MM.1S (cell line): ENCODE data around the gene NAT8L.

Source experiments
- DNase-seq: peaks from one replicate; pipeline ENCODE4 v3.0.0-alpha.2; 2015
- H2AFZ ChIP-seq: fragments of 300-600 bp; sonication (generic); 2 replicates; pipeline ENCODE4 v1.6.0; 2016; ENCODE audit warnings: antibody characterized with exemption, low read length
- H3F3A ChIP-seq: fragments of 300-600 bp; sonication (generic); 2 replicates; pipeline ENCODE4 v1.6.1; 2016; ENCODE audit warnings: mild to moderate bottlenecking, antibody characterized with exemption, low read length, moderate library complexity, mixed read lengths; ENCODE audit not compliant: insufficient read depth
- H3K27ac ChIP-seq: fragments of 300-600 bp; sonication (generic); 2 replicates; pipeline ENCODE4 v1.5.1; 2016; ENCODE audit warnings: mild to moderate bottlenecking, low read length
- H3K27me3 ChIP-seq: fragments of 300-600 bp; sonication (generic); replicated peaks from 2 replicates; pipeline ENCODE4 v1.6.0; 2016; ENCODE audit warnings: low read length; ENCODE audit not compliant: insufficient read depth
- H3K36me3 ChIP-seq: fragments of 300-600 bp; sonication (generic); replicated peaks from 2 replicates; pipeline ENCODE4 v1.6.1; 2016; ENCODE audit warnings: mild to moderate bottlenecking, low read length, mixed read lengths; ENCODE audit not compliant: insufficient read depth
- H3K4me1 ChIP-seq: fragments of 300-600 bp; sonication (generic); 2 replicates; pipeline ENCODE4 v1.6.1; 2016; ENCODE audit warnings: low read length, mixed read lengths
- H3K4me2 ChIP-seq: fragments of 300-600 bp; sonication (generic); 2 replicates; pipeline ENCODE4 v1.6.0; 2016; ENCODE audit warnings: low read depth, low read length
- H3K4me3 ChIP-seq: fragments of 300-600 bp; sonication (generic); 2 replicates; pipeline ENCODE4 v1.5.1; 2016; ENCODE audit warnings: low read length, mixed read lengths
- H3K79me2 ChIP-seq: fragments of 300-600 bp; sonication (generic); 2 replicates; pipeline ENCODE4 v1.6.1; 2016; ENCODE audit warnings: mixed run types, low read length, mixed read lengths
- H3K9ac ChIP-seq: fragments of 300-600 bp; sonication (generic); 2 replicates; pipeline ENCODE4 v1.6.1; 2016; ENCODE audit warnings: low read length, mixed read lengths
- H3K9me2 ChIP-seq: fragments of 300-600 bp; sonication (generic); replicated peaks from 2 replicates; pipeline ENCODE4 v1.6.1; 2016; ENCODE audit warnings: mild to moderate bottlenecking, low read length, mixed read lengths; ENCODE audit not compliant: insufficient read depth
- H3K9me3 ChIP-seq: fragments of 300-600 bp; sonication (generic); replicated peaks from 2 replicates; pipeline ENCODE4 v1.6.1; 2016; ENCODE audit warnings: mild to moderate bottlenecking, low read length, mixed read lengths; ENCODE audit not compliant: insufficient read depth
- H4K20me1 ChIP-seq: fragments of 300-600 bp; sonication (generic); 2 replicates; pipeline ENCODE4 v1.6.1; 2016; ENCODE audit warnings: mild to moderate bottlenecking, low read length, moderate library complexity, mixed read lengths; ENCODE audit not compliant: insufficient read depth
- CTCF ChIP-seq: fragments of 300-600 bp; sonication (generic); IDR thresholded peaks from 2 replicates; pipeline ENCODE4 v1.5.1; 2016; ENCODE audit warnings: antibody characterized with exemption, low read length, mixed read lengths
- EZH2 ChIP-seq: fragments of 300-600 bp; sonication (generic); optimal IDR thresholded peaks from 2 replicates; pipeline ENCODE3; 2017; ENCODE audit warnings: low read depth, mild to moderate bottlenecking, antibody characterized with exemption, low read length, mixed read lengths
- EZH2phosphoT487 ChIP-seq: fragments of 300-600 bp; sonication (generic); IDR thresholded peaks from 2 replicates; pipeline ENCODE4 v1.6.1; 2018; ENCODE audit warnings: antibody characterized with exemption, low read length

The NAT8L gene

GRCh38 chr4:2078584-2078983 is 19.5 kb downstream of the NAT8L start:
- Histone ChIP-seq H3K4me1 (no peaks in the 10 kb centered on the region), H3K9ac (no peak overlapping the region), H3K79me2 (no peaks in the 10 kb centered on the region), H3K9me2 (no peaks in the 10 kb centered on the region), H3K9me3 (no peaks in the 10 kb centered on the region), H2AFZ (no peak overlapping the region), H3K36me3 (no peaks in the 10 kb centered on the region), H3K4me3 (no peak overlapping the region), H3K4me2 (no peak overlapping the region), H3K27me3 (no peaks in the 10 kb centered on the region), H4K20me1 (no peaks in the 10 kb centered on the region), H3F3A (no peaks in the 10 kb centered on the region), H3K27ac (no peak overlapping the region)
- DNase-seq = no peak
- TF ChIP-seq EZH2 (no peak), CTCF (no peak), EZH2phosphoT487 (no peak)

GRCh38 chr4:2079006-2079405 is 19.9 kb downstream of the NAT8L start:
- Histone ChIP-seq H4K20me1 (no peaks in the 10 kb centered on the region), H3K79me2 (no peaks in the 10 kb centered on the region), H2AFZ (no peak overlapping the region), H3K9me2 (no peaks in the 10 kb centered on the region), H3K9me3 (no peaks in the 10 kb centered on the region), H3K4me2 (no peak overlapping the region), H3K36me3 (no peaks in the 10 kb centered on the region), H3F3A (no peaks in the 10 kb centered on the region), H3K4me1 (no peaks in the 10 kb centered on the region), H3K9ac (no peak overlapping the region), H3K27ac (no peak overlapping the region), H3K27me3 (no peaks in the 10 kb centered on the region), H3K4me3 (no peak overlapping the region)
- TF ChIP-seq EZH2phosphoT487 = no peak
- no peak for TF ChIP-seq CTCF
- TF ChIP-seq EZH2 = no peak
- no peak for DNase-seq

- Histone ChIP-seq H3K9ac (no peak overlapping the region), H3K9me2 (no peaks in the 10 kb centered on the region), H2AFZ (no peak overlapping the region), H3K4me1 (no peaks in the 10 kb centered on the region), H3F3A (no peaks in the 10 kb centered on the region), H3K27ac (no peak overlapping the region), H4K20me1 (no peaks in the 10 kb centered on the region), H3K27me3 (no peaks in the 10 kb centered on the region), H3K36me3 (no peaks in the 10 kb centered on the region), H3K79me2 (no peaks in the 10 kb centered on the region), H3K4me3 (no peak overlapping the region), H3K4me2 (no peak overlapping the region), H3K9me3 (no peaks in the 10 kb centered on the region)
- DNase-seq = no peak
- no peak for TF ChIP-seq CTCF
- TF ChIP-seq EZH2phosphoT487 = no peak
Observed at GRCh38 chr4:2079926-2080325, 20.8 kb downstream of the NAT8L start.
